Adrenal gland (tissue), 12 donors: Measurements from ENCODE around the gene LRCH4. TPM values are rescaled to one million over a fixed set of nuclear protein-coding genes. Genes with fewer than 3 reads are reported as not detected.
A peak's percentile ranks its signal among the peaks of the same experiment; 100 is the strongest.

Experiments used
- DNase-seq, 7 donors: peaks; one replicate each; pipeline ENCODE4 v3.0.0-alpha.2; 2019 to 2020
- H3K27ac ChIP-seq, 5 donors: fragments of 200-600 bp; sonication (generic) in 4 of 5; 1 replicate in 3 of 5; 2 replicates in 2 of 5; pipeline versions ENCODE4 v1.5.1 to v1.8.0; 2016 to 2020; ENCODE audit warnings: mild to moderate bottlenecking in 1 of 5
- H3K27me3 ChIP-seq: fragments of 200-600 bp; 2 replicates; pipeline ENCODE4 v1.8.0; 2021
- H3K36me3 ChIP-seq, 2 donors: fragments of 200-600 bp; replicated peaks in 1 of 2; 1 replicate in 1 of 2; 2 replicates in 1 of 2; pipeline versions ENCODE4 v1.5.1 to v1.8.0; 2018 to 2022
- H3K4me1 ChIP-seq, 2 donors: fragments of 200-600 bp; replicated peaks in 1 of 2; 1 replicate in 1 of 2; 2 replicates in 1 of 2; pipeline versions ENCODE4 v1.5.1 to v1.8.0; 2018 to 2021
- H3K4me3 ChIP-seq, 4 donors: fragments of 200-600 bp; sonication (generic) in 3 of 4; one replicate each; pipeline ENCODE4 v1.5.1; 2016 to 2018
- H3K9me3 ChIP-seq, 3 donors: fragments of 200-600 bp; sonication (generic) in 1 of 3; replicated peaks in 1 of 3; 1 replicate in 2 of 3; 2 replicates in 1 of 3; pipeline versions ENCODE4 v1.5.1 to v1.8.0; 2016 to 2021
- POLR2A ChIP-seq, 2 donors: fragments of 450-650 bp; IDR thresholded peaks; one replicate each; pipeline ENCODE4 v1.6.1; 2017; ENCODE audit warnings: antibody characterized with exemption in 2 of 2, mild to moderate bottlenecking in 2 of 2, moderate library complexity in 1 of 2
- WGBS, 4 donors: extraction: QIAGEN DNeasy Blood & Tissue Kit in 2 of 4; methylation state at CpG; one replicate each; pipeline versions ENCODE4 v1.1.5 to v1.1.7; 2013 to 2017; 5-methylcytosine and 5-hydroxymethylcytosine counted together
- intact Hi-C, 2 donors: fragments of 100-400 bp; cut with DNase I; formaldehyde crosslinking; loops; one replicate each; pipeline versions ENCODE4 v1.14.1 to v1.15.0; 2022 to 2023
- polyA plus RNA-seq, 3 donors: library from polyadenylated mRNA; stranded (reverse); fragments of 200-250 nt in 2 of 3; fragments of 350-450 nt in 1 of 3; fragmentation: Illumina TruSeq in 1 of 3; extraction: RNeasy Lipid Tissue Mini Kit (QIAGEN cat#74804) in 1 of 3; gene quantifications; one replicate each; pipeline ENCODE4 v1.2.3, GENCODE V29; 2013 to 2014
- total RNA-seq, 9 donors: library from RNA; depleted of rRNA in 4 of 9; stranded (reverse); fragments of >200 nt in 4 of 9; fragments of 120-200 nt in 1 of 9; fragmentation: NEBNext Ultra II Directional in 1 of 9; extraction: Animal tissue kit (Norgen Biotek cat#: 25700) in 1 of 9; gene quantifications; one replicate each; pipeline versions ENCODE4 v1.1.0 to v1.2.4, GENCODE V29; 2013 to 2023
- TF ChIP-seq, protein P1 (sequence below), 6 experiments: fragments of 450-650 bp in 4 of 6; fragments of 200-600 bp in 2 of 6; sonication (generic) in 1 of 6; IDR thresholded peaks; 1 replicate in 5 of 6; 2 replicates in 1 of 6; pipeline versions ENCODE4 v1.5.1 to v1.8.0; 2016 to 2021; ENCODE audit warnings: antibody characterized with exemption in 6 of 6, mild to moderate bottlenecking in 2 of 6, moderate library complexity in 1 of 6
- donor health status: healthy with polysubstance abuse.
- donor health status: Bipolar disorder and iron deficiency.
- donor health status: DM: yes; HTN: yes; CAD: no.
- donor health status: DM: no; HTN: no; CAD: no.
- donor health status: DM: no; HTN: no; CAD: no.
- donor health status: DM: yes; HTN: yes; CAD: no.

Gene LRCH4
- total and polyA plus RNA-seq, 12 donors, result 10.4 to 235 (median 59.8) TPM

- intact Hi-C loops, result no loop called here
- H3K36me3 ChIP-seq, result peaks cover 0 to 80% of the 10 kb centered on the region in 2 donors
- H3K4me3 ChIP-seq, result no peak overlapping the region
- peaks cover 0 to under 1% of the 10 kb centered on the region in 2 donors for H3K4me1 ChIP-seq
- DNase-seq, result no peak
- TF ChIP-seq POLR2A (IDR thresholded peaks at IDR 0.05), result no peak
- TF ChIP-seq, protein P1, sequence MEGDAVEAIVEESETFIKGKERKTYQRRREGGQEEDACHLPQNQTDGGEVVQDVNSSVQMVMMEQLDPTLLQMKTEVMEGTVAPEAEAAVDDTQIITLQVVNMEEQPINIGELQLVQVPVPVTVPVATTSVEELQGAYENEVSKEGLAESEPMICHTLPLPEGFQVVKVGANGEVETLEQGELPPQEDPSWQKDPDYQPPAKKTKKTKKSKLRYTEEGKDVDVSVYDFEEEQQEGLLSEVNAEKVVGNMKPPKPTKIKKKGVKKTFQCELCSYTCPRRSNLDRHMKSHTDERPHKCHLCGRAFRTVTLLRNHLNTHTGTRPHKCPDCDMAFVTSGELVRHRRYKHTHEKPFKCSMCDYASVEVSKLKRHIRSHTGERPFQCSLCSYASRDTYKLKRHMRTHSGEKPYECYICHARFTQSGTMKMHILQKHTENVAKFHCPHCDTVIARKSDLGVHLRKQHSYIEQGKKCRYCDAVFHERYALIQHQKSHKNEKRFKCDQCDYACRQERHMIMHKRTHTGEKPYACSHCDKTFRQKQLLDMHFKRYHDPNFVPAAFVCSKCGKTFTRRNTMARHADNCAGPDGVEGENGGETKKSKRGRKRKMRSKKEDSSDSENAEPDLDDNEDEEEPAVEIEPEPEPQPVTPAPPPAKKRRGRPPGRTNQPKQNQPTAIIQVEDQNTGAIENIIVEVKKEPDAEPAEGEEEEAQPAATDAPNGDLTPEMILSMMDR (IDR thresholded peaks at IDR 0.05), result no peak
- no peaks in the 10 kb centered on the region for H3K9me3 ChIP-seq
- H3K27ac ChIP-seq, result no peak overlapping the region
- no peaks in the 10 kb centered on the region for H3K27me3 ChIP-seq
- 85 to 97% (median 92%) methylated on average over 3 to 24 of the region's 24 CpGs for WGBS, 4 donors
These were observed 8.8 kb downstream of the LRCH4 start for GRCh38 chr7:100577103-100577502.

DNA sequence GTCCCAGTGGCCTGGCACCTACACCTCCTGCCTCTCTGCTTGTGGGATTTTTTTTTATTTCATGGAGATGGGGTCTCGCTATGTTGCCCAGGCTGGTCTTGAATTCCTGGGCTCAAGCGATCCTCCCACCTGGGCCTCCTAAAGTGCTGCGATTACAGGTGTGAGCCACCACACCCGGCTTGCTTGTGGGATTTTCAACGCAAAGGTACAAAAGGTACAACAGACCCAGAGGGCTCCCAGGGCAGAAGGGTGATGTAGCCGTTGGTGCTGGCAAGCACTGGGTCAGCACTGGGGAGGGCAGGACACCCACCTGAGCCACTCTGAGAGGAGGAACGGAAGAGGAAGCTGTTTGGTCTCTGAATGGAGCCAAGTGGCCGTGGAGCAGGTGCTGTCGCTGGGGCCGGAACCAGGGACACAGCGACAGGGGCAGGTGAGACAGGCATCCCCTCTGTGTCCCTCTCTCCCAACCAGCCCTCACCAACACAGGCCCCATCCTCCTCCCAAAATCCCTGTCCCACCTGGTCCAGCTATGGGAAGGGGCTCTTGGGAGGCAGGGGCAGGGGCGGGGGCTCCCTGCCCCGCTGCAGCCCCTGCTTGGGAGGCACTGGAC is 9.4 kb downstream of the LRCH4 start:
- H3K4me1 ChIP-seq, result no peaks in the 10 kb centered on the region
- WGBS, 4 donors, result 95 to 100% (median 96%) methylated on average over 7 to 13 of the region's 13 CpGs
- intact Hi-C loops, result no loop called here
- DNase-seq, result no peak
- H3K4me3 ChIP-seq, result no peak overlapping the region
- no peak for TF ChIP-seq POLR2A (IDR thresholded peaks at IDR 0.05)
- TF ChIP-seq, protein P1 (IDR thresholded peaks at IDR 0.05), result no peak
- H3K36me3 ChIP-seq, result peaks cover 0 to 74% of the 10 kb centered on the region in 2 donors
- no peaks in the 10 kb centered on the region for H3K27me3 ChIP-seq
- no peaks in the 10 kb centered on the region for H3K9me3 ChIP-seq
- no peak overlapping the region for H3K27ac ChIP-seq

DNA sequence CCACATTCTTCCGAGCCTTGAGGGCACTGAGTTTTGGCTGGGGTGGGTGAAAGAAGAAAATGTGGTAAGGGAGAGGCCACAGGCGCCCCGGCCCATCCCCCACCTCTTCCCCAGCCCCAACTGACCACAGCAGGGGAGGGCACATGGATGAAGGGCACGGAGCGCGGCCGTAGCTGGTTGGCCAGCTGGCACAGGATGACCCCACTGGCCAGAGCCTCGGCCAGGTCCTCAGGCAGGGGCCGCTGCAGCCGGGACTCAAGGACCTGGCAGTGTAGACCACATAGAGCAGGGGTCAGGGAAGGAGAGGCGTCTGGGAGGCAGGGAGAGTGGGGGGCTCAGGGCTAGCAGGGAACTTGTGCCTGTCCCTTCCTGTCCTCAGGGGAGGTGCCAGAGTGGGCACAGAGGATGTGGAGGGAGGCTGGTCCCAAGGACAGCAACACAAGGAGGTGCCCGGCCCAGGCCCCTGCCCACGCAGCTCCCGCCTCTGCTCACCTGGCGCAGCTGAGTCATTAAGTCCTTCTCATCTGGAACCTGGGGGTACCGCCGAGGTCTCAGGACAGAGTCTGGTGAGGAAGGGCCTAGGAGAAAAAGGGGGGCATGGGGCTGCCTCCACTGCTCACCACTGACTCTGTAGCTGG is 10.1 kb downstream of the LRCH4 start:
- Histone ChIP-seq H3K4me1 (no peaks in the 10 kb centered on the region), H3K9me3 (no peaks in the 10 kb centered on the region), H3K4me3 (no peak overlapping the region), H3K36me3 (peaks cover 0 to 68% of the 10 kb centered on the region in 2 donors), H3K27ac (peak overlapping the region in 1 of 5 donors; percentile 29), H3K27me3 (no peaks in the 10 kb centered on the region)
- DNase-seq, result peak in 2 of 7 donors; percentile 44 to 55
- TF ChIP-seq, protein P1 (IDR thresholded peaks at IDR 0.05), result no peak
- intact Hi-C loops, result no loop called here
- WGBS, 4 donors, result 64 to 75% (median 71%) methylated on average over 9 to 17 of the region's 17 CpGs

DNA sequence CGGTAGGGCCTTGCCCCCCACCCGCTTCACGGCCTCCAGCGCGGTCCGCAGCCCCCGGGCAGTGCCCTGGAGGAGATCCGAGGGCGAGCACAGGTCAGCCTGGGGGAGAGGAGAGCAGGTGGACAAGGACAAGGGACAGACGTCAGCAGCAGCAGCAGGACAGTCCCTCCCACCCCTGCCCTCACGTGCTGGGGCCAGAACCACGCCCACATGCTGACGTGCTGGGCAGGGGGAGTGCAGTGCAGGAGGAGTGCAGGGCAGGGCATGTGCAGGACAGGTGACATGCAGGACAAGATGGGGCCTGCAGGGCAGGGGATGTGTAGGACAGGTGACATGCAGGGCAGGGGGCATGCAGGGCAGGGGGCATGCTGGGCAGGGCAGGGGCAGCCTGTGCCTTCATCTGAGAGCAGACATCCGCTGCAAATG is 10.7 kb downstream of the LRCH4 start:
- H3K4me3 ChIP-seq, result no peak overlapping the region
- peak in 6 of 7 donors; percentile 60 to 80 (median 70) for DNase-seq
- intact Hi-C loops, result no loop called here
- H3K4me1 ChIP-seq, result peaks cover 3% of the 10 kb centered on the region in 2 donors
- peak overlapping the region in 2 of 5 donors; percentile 32 to 38 for H3K27ac ChIP-seq
- TF ChIP-seq, protein P1 (IDR thresholded peaks at IDR 0.05), result no peak
- no peak for TF ChIP-seq POLR2A (IDR thresholded peaks at IDR 0.05)
- no peaks in the 10 kb centered on the region for H3K9me3 ChIP-seq
- 57 to 66% (median 63%) methylated on average over 9 to 14 of the region's 14 CpGs for WGBS, 4 donors
- peaks cover 0 to 62% of the 10 kb centered on the region in 2 donors for H3K36me3 ChIP-seq
- no peaks in the 10 kb centered on the region for H3K27me3 ChIP-seq
